HEK293 (cell line): ENCODE data around the gene CD244.

Source experiments
- CTCF ChIA-PET: fragments of 350-600 bp; formaldehyde crosslinking; extraction: SDS; loops from one replicate; lab custom pipeline; 2021; ENCODE audit warnings: antibody characterized with exemption; lab: Yijun Ruan, JAX
- POLR2A ChIA-PET: fragments of 300-600 bp; formaldehyde crosslinking; extraction: SDS; loops from one replicate; lab custom pipeline; 2020; ENCODE audit warnings: antibody characterized with exemption, inconsistent platforms; lab: Yijun Ruan, JAX
- H3K27ac ChIP-seq: fragments of 200-500 bp; sonication (Bioruptor generic); 2 replicates; pipeline ENCODE4 v1.5.1; 2014; ENCODE audit warnings: low read depth, low read length, control low read depth, inconsistent platforms; ENCODE audit errors: extremely low read depth
- H3K36me3 ChIP-seq, 2 experiments: fragments of 200-500 bp in 1 of 2; sonication (Bioruptor generic) in 1 of 2; 1 replicate in 1 of 2; 2 replicates in 1 of 2; pipeline ENCODE4 v1.5.1; 2014 to 2017; ENCODE audit warnings: inconsistent platforms in 2 of 2, low read length in 2 of 2; ENCODE audit not compliant: control insufficient read depth in 2 of 2, insufficient read depth in 1 of 2
- H3K4me1 ChIP-seq: fragments of 200-500 bp; sonication (Bioruptor generic); 2 replicates; pipeline ENCODE4 v1.5.1; 2014; ENCODE audit warnings: mild to moderate bottlenecking, low read length, inconsistent platforms; ENCODE audit not compliant: control insufficient read depth, insufficient read depth
- H3K4me3 ChIP-seq: 2 replicates; pipeline ENCODE4 v1.5.1; 2011; ENCODE audit warnings: low read depth, mild to moderate bottlenecking, control low read depth, low read length, moderate library complexity
- H3K9me3 ChIP-seq: fragments of 200-500 bp; sonication (Bioruptor generic); 2 replicates; pipeline ENCODE4 v1.5.1; 2014; ENCODE audit warnings: low read depth, low read length, inconsistent platforms; ENCODE audit not compliant: control insufficient read depth, insufficient read depth
- IKZF3 ChIP-seq: fragments of 450-650 bp; IDR thresholded peaks from 2 replicates; pipeline ENCODE4 v1.5.0; 2018; ENCODE audit warnings: missing biosample characterization, mild to moderate bottlenecking, missing genetic modification characterization, moderate library complexity
- KLF16 ChIP-seq: fragments of 450-650 bp; formaldehyde crosslinking; IDR thresholded peaks from 2 replicates; pipeline ENCODE4 v1.5.1; 2017; ENCODE audit warnings: missing biosample characterization, missing genetic modification characterization
- KLF9 ChIP-seq: fragments of 450-650 bp; formaldehyde crosslinking; IDR thresholded peaks from 2 replicates; pipeline ENCODE4 v1.5.1; 2016; ENCODE audit warnings: missing biosample characterization, missing genetic modification characterization, low read depth
- YY1 ChIP-seq: fragments of 450-650 bp; formaldehyde crosslinking; IDR thresholded peaks from 2 replicates; pipeline ENCODE4 v1.5.1; 2018; ENCODE audit warnings: missing biosample characterization, missing genetic modification characterization
- ZBTB17 ChIP-seq: fragments of 450-650 bp; formaldehyde crosslinking; IDR thresholded peaks from 2 replicates; pipeline ENCODE4 v1.5.1; 2016; ENCODE audit warnings: missing biosample characterization, missing genetic modification characterization
- ZNF202 ChIP-seq: fragments of 450-650 bp; formaldehyde crosslinking; IDR thresholded peaks from 2 replicates; pipeline ENCODE4 v1.5.1; 2016; ENCODE audit warnings: missing biosample characterization, missing genetic modification characterization, borderline replicate concordance
- ZNF341 ChIP-seq: fragments of 450-650 bp; formaldehyde crosslinking; IDR thresholded peaks from 2 replicates; pipeline ENCODE4; 2016; ENCODE audit warnings: low read depth, missing biosample characterization, missing genetic modification characterization
- ZNF350 ChIP-seq: fragments of 450-650 bp; formaldehyde crosslinking; IDR thresholded peaks from 2 replicates; pipeline ENCODE4 v1.5.0; 2017; ENCODE audit warnings: missing biosample characterization, mild to moderate bottlenecking, missing genetic modification characterization
- ZNF521 ChIP-seq: fragments of 450-650 bp; formaldehyde crosslinking; IDR thresholded peaks from 2 replicates; pipeline ENCODE4 v1.5.1; 2017; ENCODE audit warnings: missing biosample characterization, mild to moderate bottlenecking, missing genetic modification characterization
- TF ChIP-seq, protein P1 (sequence below): fragments of 450-650 bp; formaldehyde crosslinking; IDR thresholded peaks from 2 replicates; pipeline ENCODE4 v1.5.1; 2016; ENCODE audit warnings: missing biosample characterization, missing genetic modification characterization
- TF ChIP-seq, protein P2 (sequence below): fragments of 450-650 bp; formaldehyde crosslinking; IDR thresholded peaks from 2 replicates; pipeline ENCODE4 v1.5.1; 2017; ENCODE audit warnings: missing biosample characterization, missing genetic modification characterization
- TF ChIP-seq, protein P3 (sequence below): fragments of 450-650 bp; formaldehyde crosslinking; IDR thresholded peaks from 2 replicates; pipeline ENCODE4 v1.5.1; 2016; ENCODE audit warnings: missing biosample characterization, missing genetic modification characterization

CD244 gene

DNA sequence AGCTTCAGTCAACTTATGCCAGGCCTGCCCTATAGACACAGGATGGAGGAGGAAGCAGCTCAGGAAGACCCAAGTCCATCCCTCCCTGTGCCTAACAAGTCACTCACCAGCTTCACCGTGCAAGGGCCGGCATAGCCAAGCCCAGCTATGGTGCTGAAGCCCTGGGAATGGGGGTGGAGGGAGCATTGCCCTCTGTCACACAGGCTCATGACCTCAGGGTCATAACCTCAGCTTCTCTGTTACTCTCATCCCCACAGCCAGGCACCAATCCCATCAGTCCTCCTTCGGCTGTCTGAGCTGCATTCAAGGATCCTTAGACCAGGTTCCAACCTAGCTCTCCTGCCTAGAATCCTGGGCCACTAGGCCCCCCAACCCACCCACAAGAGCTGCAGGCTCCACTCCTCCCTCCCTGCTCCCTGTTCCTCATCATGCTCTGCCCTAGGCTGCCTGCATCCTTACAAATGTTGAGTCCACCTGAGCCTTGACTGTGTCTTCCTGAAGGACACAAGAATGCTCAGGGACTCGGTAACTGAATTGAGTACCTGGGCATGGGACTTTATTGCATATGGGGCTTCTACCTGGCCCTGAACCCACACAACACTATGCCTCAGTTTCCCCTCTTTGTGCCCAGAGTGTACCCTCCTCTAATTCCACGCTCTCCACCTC, 1.7 kb downstream of the CD244 start (continued):
- TF ChIP-seq, protein P1, sequence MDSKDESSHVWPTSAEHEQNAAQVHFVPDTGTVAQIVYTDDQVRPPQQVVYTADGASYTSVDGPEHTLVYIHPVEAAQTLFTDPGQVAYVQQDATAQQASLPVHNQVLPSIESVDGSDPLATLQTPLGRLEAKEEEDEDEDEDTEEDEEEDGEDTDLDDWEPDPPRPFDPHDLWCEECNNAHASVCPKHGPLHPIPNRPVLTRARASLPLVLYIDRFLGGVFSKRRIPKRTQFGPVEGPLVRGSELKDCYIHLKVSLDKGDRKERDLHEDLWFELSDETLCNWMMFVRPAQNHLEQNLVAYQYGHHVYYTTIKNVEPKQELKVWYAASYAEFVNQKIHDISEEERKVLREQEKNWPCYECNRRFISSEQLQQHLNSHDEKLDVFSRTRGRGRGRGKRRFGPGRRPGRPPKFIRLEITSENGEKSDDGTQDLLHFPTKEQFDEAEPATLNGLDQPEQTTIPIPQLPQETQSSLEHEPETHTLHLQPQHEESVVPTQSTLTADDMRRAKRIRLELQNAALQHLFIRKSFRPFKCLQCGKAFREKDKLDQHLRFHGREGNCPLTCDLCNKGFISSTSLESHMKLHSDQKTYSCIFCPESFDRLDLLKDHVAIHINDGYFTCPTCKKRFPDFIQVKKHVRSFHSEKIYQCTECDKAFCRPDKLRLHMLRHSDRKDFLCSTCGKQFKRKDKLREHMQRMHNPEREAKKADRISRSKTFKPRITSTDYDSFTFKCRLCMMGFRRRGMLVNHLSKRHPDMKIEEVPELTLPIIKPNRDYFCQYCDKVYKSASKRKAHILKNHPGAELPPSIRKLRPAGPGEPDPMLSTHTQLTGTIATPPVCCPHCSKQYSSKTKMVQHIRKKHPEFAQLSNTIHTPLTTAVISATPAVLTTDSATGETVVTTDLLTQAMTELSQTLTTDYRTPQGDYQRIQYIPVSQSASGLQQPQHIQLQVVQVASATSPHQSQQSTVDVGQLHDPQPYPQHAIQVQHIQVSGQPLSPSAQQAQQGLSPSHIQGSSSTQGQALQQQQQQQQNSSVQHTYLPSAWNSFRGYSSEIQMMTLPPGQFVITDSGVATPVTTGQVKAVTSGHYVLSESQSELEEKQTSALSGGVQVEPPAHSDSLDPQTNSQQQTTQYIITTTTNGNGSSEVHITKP (tag by site-specific recombination) = no peak
- TF ChIP-seq YY1 (tag by site-specific recombination) = no peak
- TF ChIP-seq ZNF202 (tag by site-specific recombination) = no peak
- TF ChIP-seq, protein P2, sequence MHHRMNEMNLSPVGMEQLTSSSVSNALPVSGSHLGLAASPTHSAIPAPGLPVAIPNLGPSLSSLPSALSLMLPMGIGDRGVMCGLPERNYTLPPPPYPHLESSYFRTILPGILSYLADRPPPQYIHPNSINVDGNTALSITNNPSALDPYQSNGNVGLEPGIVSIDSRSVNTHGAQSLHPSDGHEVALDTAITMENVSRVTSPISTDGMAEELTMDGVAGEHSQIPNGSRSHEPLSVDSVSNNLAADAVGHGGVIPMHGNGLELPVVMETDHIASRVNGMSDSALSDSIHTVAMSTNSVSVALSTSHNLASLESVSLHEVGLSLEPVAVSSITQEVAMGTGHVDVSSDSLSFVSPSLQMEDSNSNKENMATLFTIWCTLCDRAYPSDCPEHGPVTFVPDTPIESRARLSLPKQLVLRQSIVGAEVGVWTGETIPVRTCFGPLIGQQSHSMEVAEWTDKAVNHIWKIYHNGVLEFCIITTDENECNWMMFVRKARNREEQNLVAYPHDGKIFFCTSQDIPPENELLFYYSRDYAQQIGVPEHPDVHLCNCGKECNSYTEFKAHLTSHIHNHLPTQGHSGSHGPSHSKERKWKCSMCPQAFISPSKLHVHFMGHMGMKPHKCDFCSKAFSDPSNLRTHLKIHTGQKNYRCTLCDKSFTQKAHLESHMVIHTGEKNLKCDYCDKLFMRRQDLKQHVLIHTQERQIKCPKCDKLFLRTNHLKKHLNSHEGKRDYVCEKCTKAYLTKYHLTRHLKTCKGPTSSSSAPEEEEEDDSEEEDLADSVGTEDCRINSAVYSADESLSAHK = no peak
- TF ChIP-seq ZBTB17 (tag by site-specific recombination) = no peak

DNA sequence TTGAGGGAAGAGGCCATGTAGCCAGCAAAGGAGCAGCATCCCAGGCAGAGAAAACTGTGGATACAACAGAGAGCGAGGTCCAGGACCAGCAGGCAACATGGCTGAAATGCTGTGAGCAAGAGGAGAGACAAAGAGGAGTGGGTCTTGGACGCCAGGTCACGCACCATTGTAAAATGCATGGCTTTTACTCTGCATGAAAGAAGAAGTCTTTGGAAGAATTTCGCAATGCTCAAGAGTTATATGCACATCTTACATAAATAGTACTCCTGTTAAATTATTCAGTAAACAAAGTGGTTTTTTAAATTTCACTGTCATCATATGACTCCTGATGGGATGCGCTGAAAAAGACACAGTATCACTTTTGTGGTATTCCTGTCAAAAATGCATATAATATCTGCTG, 3.5 kb downstream of the CD244 start:
- Histone ChIP-seq H3K4me3 (no peak overlapping the region), H3K27ac (no peak overlapping the region), H3K4me1 (no peaks in the 10 kb centered on the region), H3K36me3 (no peaks in the 10 kb centered on the region), H3K9me3 (no peaks in the 10 kb centered on the region)
- ChIA-PET CTCF (no interaction called here), POLR2A (no interaction called here)
- TF ChIP-seq ZNF521 (tag by site-specific recombination) = no peak

DNA sequence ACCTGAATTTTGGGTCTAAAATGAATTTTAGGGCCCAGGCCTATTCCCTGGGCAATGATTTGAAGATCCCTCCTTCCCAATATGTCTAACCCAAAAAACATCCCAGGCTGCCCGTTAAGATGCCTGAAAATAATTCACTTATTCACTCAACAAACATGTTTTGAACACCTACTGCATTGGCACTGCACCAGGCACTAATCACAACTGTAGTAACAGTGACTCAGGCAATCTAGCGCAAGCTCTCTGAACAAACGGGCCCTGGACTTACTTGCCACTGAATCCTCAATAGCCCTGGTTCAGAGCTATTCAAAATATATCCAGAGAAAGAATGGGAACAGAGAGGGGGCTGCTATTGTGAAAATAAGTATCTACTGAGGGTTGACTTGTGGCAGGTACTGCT, 4.2 kb downstream of the CD244 start:
- Histone ChIP-seq H3K36me3 (no peaks in the 10 kb centered on the region), H3K4me1 (no peaks in the 10 kb centered on the region)
- POLR2A ChIA-PET = no interaction called here
- no peak for TF ChIP-seq KLF9 (tag by site-specific recombination)
- TF ChIP-seq ZNF350 = no peak
- TF ChIP-seq, all 188 proteins: peak for 0
- H3K4me3 ChIP-seq = no peak overlapping the region
- CTCF ChIA-PET = interaction anchor here (0.7 kb wide), 1 partner anchor 27 kb away, joined by 3 read pairs; no protein-coding TSS in a partner anchor
- no peak overlapping the region for H3K27ac ChIP-seq
- no peaks in the 10 kb centered on the region for H3K9me3 ChIP-seq

DNA sequence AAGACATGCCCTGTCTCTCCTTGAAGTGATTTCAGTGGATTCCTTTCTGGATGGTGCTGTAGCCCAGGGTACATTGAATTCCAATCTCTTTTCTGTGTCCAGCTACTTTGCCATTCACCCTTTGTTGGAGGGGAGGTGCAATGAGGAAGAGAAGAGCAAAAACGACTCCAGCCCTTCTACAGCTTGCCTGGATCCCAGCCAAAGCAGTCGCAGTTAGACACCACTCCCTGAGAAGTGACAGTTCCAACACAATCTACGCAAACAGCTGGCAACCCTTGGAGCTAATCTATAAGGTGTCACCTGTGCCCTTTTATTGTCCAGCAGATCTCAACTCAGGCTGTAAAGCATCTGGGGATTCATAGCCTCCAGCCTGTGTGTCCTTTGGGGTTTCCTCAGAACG, 4.6 kb downstream of the CD244 start:
- TF ChIP-seq, protein P3, sequence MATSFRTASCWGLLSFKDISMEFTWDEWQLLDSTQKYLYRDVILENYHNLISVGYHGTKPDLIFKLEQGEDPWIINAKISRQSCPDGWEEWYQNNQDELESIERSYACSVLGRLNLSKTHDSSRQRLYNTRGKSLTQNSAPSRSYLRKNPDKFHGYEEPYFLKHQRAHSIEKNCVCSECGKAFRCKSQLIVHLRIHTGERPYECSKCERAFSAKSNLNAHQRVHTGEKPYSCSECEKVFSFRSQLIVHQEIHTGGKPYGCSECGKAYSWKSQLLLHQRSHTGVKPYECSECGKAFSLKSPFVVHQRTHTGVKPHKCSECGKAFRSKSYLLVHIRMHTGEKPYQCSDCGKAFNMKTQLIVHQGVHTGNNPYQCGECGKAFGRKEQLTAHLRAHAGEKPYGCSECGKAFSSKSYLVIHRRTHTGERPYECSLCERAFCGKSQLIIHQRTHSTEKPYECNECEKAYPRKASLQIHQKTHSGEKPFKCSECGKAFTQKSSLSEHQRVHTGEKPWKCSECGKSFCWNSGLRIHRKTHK (tag by site-specific recombination) = no peak
- TF ChIP-seq KLF16 (tag by site-specific recombination) (no peak), ZNF341 (tag by site-specific recombination) (peak; percentile 63), IKZF3 (tag by site-specific recombination) (no peak)
- ChIA-PET CTCF (interaction anchor here (0.7 kb wide), 1 partner anchor 27 kb away, joined by 3 read pairs; no protein-coding TSS in a partner anchor), POLR2A (no interaction called here)
- H3K27ac ChIP-seq = no peak overlapping the region
- no peaks in the 10 kb centered on the region for H3K9me3 ChIP-seq
- H3K36me3 ChIP-seq = no peaks in the 10 kb centered on the region
- no peak overlapping the region for H3K4me3 ChIP-seq
- H3K4me1 ChIP-seq = no peaks in the 10 kb centered on the region
